NCI-H146 treated with DMSO at 0.1 percent for 48 hours (cell line): ENCODE results near the gene ELP5.
"Not testable (repeated sequence)": the region's sequence is repeated elsewhere in the genome, so short reads cannot be mapped to it uniquely, and the experiment has no call there.

ENCODE experiments used
- DNase-seq: peaks from one replicate; lab custom pipeline; 2025; ENCODE audit not compliant: unreplicated experiment; lab: John Stamatoyannopoulos, UW

ELP5 gene

DNA sequence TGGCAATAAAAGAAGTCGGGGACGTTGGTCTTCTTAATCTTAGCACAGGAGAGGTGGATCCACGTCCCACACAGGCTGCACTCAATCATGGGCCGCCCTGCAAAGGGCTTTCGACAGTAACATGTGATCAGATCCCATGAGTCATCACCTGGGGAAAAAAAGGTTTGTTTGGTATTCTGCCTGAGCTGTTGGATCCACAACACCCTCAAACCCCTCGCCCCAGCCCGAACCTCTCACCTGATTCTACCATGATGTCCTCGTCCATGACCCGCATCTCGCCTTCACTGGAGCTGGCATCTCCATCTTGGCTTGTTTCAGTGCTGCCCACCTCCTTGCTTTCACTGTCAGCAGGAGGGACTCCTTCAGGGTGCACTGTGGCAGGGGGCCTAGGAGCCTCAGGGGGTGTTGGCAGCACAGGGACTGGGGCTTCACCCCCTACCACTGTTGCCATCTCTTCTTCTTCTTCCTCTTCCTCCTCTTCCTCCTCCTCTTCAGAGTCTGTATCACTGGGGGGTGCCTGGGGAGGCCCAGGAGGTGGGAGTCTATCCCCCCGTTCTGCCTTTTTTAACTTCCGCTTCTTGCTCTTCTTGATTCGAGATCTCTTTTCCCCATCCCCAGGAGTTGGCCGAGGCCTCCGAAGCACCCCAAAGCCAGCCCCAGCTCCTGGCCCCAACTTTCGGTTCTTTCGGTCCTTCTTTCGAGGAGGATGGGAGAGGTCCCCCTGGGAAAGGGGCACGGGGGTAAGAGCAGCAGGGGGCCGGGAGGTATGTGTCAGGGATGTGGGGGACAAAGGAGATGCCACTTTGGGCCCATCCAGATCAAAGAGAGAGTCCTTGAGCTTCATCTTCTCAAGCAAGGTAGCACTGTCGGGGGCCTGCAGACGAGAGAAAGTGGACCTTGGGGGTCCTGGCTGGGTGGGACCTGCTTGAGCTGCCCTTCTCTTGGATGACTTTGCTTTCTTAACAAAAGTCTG, 16.0 kb upstream of the ELP5 start:
- no peak for DNase-seq

- DNase-seq = no peak
These were observed 15.2 kb upstream of the ELP5 start for GRCh38 chr17:7236808-7237207.

- no peak for DNase-seq
These were observed 14.7 kb upstream of the ELP5 start for GRCh38 chr17:7237266-7237760.

- DNase-seq = peak; percentile 16
These were observed 14.1 kb upstream of the ELP5 start for GRCh38 chr17:7237761-7238419.

DNA sequence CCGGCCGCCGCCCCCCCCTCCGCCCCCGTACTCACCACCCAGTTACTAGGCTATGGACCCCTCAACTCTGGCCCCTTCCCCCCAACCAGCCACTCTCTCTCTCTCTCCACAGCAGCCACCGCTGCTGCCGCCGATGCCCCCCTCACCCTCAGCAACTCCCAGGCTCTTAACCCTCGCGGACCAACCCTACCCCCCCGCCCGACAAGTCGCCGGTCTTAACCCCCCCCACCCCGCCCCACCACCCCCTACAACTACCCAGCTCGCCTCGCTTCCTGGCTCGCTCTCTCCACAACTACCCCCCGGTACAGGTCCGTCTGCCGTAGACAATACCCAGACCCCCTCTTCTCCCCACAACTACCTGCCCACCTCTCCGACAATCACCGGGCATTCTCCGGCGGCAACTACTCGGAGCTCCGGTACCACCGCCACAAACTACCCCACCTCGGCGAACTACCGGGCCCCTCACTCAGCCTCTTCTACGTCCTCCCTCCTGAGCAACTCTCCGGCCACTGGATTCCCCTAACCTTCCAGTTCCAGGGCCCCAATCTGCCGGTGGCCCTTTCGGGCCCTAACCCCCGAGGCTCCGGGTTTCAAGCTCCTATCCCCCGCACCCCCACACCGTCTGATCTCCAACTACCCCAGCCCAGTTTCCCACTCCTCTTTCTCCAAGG, 13.5 kb upstream of the ELP5 start:
- no peak for DNase-seq

DNA sequence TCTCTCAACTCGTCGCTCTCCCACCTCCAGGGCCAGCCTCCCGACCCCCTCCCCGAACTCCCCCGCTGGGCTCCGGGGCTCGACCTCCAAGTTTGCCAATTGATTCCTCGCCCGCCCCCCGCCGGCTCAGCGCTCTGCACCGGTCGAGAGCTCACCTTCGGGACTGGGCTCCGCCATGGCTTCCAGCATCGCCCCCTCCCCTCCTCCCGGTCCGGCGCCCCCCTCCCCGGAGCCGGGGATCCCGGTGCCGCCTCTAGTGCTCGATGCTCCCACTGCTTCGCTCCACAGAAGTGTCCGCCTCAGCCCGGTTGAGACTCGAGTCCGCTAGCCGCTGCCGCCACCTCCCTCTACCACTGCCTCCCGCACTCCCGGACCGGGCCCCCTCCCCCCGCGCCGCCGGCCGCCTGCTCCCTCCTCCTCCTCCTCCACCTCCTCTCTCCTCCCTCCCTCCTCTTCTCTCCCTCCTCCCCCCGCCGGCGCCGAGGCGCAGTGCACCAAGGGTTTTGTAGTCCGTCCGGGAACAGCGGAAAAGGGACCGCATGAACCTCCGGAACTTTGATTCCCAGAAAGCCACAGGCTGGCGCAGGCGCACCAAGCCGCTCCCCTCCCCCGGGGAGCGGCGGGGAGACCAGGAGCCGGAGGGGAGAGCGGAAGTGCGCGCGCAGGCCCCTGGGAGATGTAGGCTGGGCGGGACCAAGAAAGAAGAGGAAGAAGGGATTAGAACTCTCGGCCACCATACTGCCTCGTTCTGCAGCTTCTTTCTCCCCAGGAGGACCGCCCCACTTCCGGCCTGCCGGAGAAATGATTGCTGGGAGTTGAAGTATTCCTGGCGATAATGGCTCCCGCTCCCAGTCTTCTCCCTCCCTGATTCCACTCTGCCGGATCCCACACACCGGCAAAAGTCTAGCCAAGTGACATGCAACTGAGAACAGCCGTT, 12.7 kb upstream of the ELP5 start, which contains the start of gene PHF23:
Gene PHF23, minus strand, starts transcription at position 367 of the 937 bp plus-strand sequence. Its CDS starts 178 bp downstream, at position 189.
- DNase-seq = peak; percentile 98

- DNase-seq = no peak
These were observed 11.6 kb upstream of the ELP5 start for GRCh38 chr17:7240375-7240774.

GRCh38 chr17:7241090-7241733, 10.8 kb upstream of the ELP5 start:
- no peak for DNase-seq

- DNase-seq = peak; percentile 71
These were observed 10.0 kb upstream of the ELP5 start, which contains the start of gene GABARAP for GRCh38 chr17:7241783-7242716. GABARAP (minus strand) TSS chr17:7242449; CDS start chr17:7242330, 119 bp downstream.

GRCh38 chr17:7242717-7243452, 9.1 kb upstream of the ELP5 start:
- DNase-seq = peak; percentile 90

DNA sequence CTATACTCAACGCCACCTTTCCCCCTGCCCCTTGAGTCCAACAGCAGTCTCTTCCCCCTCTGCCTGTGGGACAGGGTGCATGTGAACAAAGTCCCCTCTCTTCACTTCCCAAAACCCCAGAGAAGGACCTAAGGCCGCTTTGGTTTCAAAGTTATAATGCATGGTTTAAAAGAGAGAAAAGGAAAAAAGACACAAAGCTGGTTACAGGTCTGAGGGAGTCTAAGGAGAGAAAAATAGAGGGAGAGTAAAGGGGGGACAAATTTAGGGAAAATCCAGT, 8.6 kb upstream of the ELP5 start:
- DNase-seq = no peak

DNA sequence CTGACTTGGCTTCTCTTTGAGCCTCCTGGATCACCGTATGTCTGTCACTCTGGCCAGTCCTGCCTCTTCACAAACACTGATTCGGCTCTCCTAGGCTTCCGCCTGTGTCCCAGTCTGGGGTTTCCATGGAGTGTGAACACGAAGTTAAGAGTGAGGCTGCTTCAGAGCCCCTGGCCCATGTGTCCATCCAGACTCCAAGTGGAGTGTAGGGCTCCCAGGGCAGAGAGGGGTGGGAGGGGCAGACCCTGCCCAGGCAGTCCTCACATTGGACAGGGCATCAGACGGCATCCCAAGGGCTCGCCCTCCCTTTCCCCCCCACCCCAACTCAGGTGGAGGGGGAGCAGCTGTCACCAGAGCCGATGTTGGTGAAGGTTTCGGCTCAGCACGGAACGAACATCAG, 8.2 kb upstream of the ELP5 start:
- not testable (repeated sequence) for DNase-seq

DNA sequence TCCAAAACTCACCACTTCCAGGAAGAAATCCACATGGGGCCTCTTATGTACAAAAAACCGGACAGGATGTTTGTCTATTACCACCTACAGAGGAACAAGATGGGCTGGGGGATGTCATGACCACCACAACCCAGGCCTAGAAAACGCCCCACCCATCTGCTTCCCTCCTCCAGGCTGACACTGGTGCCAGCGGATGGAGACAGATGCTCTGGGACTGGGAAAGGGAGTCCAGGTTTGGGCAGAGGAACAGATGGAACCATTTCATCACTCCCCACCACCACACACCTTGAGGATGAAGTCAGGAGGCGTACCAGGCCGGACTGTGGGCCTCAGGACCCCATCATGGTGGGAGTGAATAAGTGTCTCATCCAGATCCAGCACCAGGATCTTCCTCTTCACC, 5.2 kb upstream of the ELP5 start:
- no peak for DNase-seq

DNA sequence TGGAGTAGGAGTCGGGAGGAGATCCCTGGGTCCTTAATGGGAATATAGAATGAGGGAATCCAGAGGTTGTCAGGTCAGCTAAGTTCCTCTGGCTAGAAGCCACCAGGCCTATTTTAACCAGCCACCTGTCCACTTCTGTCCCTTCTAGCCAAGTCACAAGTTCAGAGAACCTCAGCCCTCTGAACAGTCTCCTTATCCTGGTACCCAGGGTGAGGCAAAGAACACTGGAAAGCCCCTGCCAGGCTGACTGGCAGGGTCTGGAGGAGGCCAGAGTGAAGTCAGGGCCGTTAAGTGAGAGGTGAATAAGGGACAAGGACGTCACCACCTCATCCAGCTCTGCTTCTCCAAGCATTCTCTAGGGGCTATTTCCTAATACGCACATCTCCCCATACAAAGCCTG, 3.2 kb upstream of the ELP5 start:
- DNase-seq = no peak

DNA sequence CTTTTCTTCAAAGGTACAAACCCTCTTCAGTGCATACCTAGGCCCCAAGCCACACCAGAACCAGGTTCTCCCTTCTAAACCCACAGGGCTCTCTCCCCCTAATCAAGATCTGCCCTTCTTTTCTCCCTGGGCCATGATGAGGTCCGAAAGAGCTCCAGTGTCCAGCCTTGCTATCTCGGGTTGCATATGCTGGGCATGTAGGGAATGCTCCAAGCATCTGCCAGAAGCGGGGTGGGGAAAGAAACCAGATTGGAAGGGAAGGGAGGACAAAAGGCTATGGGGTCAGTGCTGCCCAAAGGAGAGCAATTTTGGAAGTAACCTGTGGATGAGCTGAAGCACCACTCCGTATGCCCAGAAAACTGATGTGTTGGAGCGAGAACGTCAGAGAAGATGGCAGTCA, 2.8 kb upstream of the ELP5 start:
- DNase-seq = no peak

DNA sequence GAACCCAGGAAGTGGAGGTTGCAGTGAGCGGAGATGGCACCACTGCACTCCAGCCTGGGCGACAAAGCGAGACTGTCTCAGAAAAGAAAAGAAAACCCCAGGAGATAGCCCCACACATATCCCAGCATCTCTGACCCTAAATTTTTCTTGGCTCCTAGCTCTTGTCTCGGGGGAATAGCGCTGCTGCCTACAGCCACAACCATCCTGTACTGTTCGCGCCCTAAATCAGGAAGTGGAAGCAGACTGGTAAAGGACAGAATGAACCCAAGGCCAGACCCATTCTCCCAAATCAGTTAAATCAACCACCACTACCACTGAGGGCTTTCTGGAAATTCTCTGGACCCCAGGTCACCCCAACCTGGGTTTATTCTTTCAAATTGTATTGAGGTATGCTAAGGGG, 2.2 kb upstream of the ELP5 start:
- no peak for DNase-seq

DNA sequence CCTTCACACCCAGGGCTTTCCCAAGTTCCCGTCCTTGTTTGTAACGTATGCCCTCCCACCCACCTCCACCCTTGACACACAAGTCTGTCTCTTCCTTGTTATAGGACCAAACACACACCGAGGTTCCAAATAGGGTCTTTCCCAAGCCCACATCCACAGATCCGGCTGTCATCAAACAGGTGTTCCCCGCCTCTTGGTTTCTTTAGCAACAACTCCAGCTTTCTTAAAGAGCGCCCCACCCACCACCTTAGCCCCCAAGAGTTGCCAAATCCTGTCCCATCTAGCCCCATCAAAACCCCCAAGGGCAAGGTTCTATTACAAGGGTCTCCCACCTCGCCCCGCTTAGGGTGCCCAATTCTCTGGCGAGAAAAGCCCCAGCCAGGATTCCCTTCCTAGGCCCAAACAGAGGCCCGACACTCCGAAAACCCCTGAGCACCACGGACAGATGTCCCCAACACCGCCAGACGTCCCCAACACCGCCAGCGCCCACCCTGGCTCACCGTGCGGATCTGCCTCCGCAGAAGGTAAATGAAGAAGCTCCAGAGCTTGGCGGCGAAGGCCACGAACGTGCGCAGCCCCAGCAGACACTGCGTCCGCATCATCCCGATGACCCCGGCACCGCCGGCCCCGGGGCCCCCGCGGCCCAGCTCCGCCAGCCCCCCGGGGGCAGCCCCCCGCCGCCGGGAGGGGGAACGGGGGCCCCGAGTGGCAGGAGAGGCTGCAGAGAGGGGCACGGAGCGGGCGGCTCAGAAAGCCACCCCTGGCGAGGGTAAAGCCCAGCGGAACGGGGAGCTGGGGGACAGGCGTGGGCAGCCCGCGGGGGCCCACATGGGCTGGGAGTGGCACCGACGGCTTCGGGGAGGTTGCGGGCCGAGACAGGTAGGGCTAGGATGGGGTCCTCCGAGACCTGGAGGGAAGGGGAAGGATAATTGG, 1.1 kb upstream of the ELP5 start:
- no peak for DNase-seq
